Measurements from ENCODE around the gene YPEL3.

The YPEL3 gene

DNA sequence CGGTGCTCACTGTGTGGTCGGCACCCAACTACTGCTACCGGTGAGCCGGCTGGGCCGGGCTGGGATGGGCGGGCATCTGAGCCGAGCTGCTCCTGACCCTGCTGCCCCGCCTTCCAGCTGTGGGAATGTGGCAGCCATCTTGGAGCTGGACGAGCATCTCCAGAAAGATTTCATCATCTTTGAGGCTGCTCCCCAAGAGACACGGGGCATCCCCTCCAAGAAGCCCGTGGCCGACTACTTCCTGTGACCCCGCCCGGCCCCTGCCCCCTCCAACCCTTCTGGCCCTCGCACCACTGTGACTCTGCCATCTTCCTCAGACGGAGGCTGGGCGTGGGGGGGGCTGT lies 11.2 kb downstream of the YPEL3 start:
- H3K4me3 ChIP-seq (ENCODE audit: low read depth, low read length) = no peak overlapping the region
- DNase-seq (ENCODE audit: low read depth) = no peak
- TF ChIP-seq, protein P1, sequence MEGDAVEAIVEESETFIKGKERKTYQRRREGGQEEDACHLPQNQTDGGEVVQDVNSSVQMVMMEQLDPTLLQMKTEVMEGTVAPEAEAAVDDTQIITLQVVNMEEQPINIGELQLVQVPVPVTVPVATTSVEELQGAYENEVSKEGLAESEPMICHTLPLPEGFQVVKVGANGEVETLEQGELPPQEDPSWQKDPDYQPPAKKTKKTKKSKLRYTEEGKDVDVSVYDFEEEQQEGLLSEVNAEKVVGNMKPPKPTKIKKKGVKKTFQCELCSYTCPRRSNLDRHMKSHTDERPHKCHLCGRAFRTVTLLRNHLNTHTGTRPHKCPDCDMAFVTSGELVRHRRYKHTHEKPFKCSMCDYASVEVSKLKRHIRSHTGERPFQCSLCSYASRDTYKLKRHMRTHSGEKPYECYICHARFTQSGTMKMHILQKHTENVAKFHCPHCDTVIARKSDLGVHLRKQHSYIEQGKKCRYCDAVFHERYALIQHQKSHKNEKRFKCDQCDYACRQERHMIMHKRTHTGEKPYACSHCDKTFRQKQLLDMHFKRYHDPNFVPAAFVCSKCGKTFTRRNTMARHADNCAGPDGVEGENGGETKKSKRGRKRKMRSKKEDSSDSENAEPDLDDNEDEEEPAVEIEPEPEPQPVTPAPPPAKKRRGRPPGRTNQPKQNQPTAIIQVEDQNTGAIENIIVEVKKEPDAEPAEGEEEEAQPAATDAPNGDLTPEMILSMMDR (conservative IDR thresholded peaks at IDR 0.05; ENCODE audit: low read depth, low read length) = no peak

DNA sequence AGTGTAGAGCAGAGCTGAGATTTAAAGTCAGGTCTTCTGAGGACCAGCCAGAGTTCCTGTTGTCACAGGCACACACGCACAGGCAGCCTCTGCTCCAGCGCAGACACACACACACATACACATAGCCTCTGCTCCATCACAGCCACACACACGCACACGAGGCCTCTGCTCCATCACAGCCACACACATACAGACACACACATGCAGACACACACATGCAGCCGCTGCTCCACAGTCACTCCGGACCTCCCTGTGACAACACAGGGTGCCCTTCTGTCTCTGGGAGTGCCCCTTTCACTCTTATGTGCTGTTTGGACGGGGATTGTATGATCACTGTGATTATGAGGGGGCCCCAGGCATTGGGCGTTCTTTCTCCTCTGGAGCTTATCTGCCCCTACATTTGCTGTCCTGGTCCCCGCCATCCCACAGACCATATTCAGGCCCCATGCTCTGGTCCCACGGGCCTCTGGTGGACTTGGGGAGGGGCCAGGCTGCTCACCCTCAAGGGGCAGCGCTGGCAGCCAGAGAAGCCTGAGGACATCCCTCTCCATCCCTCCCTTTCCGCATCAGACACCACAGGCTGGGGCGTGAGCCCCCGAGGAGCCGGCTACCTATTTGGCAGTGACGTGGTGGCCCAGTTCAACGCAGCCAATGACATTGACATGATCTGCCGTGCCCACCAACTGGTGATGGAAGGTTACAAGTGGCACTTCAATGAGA lies 11.8 kb downstream of the YPEL3 start:
- TF ChIP-seq, protein P1 (conservative IDR thresholded peaks at IDR 0.05; ENCODE audit: low read depth, low read length) = no peak
- H3K4me3 ChIP-seq (ENCODE audit: low read depth, low read length) = no peak overlapping the region
- no peak for DNase-seq (ENCODE audit: low read depth)

DNA sequence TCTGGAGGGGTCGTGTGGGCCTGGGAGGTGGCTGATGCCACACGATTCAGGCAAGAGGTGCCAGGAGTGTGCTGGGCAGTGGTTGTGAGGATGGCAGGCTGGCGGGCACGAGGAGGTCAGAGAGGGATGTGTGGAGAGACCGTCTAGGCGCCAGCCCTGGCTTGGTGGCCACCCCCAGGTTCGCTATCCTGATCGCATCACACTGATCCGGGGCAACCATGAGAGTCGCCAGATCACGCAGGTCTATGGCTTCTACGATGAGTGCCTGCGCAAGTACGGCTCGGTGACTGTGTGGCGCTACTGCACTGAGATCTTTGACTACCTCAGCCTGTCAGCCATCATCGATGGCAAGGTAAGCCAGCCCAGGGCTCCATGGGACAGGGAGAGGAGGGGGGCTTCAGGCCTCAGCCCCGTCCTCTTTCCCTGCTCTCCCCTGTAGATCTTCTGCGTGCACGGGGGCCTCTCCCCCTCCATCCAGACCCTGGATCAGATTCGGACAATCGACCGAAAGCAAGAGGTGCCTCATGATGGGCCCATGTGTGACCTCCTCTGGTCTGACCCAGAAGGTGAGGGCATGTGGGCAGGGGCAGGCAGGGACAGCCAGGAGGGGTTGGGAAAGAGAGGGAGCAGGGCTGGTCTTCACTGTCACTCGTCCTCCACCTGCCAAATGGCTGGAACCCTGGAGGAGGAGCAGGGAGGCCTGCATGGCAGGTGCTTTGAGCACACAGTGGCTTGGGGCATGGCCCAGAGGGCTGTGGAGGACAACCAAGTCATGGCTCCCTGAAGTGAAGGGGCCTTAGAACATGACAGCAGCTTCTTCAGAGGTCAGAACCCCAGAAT lies 12.6 kb downstream of the YPEL3 start:
- H3K4me3 ChIP-seq (ENCODE audit: low read depth, low read length) = no peak overlapping the region
- no peak for DNase-seq (ENCODE audit: low read depth)
- TF ChIP-seq, protein P1 (conservative IDR thresholded peaks at IDR 0.05; ENCODE audit: low read depth, low read length) = no peak

DNA sequence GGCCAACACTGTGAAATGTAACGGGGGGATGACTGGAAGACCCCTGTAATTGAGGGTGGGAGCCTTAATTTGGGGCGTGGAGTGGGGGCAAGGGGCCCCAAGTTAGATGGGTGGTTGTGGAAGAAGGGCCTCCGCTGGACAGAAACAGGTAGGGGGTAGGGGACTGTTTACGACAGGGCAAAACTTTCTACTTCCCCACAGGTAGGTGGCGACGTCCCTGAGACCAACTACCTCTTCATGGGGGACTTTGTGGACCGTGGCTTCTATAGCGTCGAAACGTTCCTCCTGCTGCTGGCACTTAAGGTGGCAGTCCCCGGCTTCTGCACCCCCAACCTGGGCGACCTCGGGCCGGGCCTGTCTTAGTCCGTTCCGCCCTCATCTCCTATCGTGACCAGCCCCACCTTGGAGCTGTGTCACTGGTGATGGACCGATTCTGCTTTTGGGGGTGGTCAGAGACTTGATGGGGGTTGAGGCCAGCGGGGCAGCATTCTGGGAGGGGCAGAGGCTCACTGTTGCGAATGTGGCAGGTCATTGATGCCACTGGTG lies 13.4 kb downstream of the YPEL3 start:
- H3K4me3 ChIP-seq (ENCODE audit: low read depth, low read length) = no peak overlapping the region
- TF ChIP-seq, protein P1 (conservative IDR thresholded peaks at IDR 0.05; ENCODE audit: low read depth, low read length) = peak; percentile 41
- DNase-seq (ENCODE audit: low read depth) = no peak

DNA sequence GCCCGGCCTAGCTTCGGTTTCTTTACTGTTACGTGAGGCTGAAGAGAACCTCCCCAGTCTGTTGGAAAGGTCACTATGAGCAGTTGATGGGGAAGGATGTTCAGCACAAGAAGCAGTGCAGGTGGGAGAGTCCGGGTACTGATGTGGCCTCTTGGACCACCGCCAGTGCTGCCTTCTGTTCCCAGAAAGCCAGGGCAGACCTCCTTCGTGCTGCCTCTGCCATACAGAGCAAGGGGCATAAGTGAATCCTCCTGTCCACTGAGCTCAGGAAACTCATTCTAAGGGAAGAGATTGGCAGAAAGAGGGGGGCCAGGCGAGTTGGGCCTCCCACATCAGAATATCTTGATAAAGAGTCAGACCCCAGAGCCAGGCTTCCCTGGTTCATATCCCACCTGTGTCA lies 16.5 kb downstream of the YPEL3 start:
- no peak overlapping the region for H3K4me3 ChIP-seq (ENCODE audit: low read depth, low read length)
- TF ChIP-seq, protein P1 (conservative IDR thresholded peaks at IDR 0.05; ENCODE audit: low read depth, low read length) = no peak

DNA sequence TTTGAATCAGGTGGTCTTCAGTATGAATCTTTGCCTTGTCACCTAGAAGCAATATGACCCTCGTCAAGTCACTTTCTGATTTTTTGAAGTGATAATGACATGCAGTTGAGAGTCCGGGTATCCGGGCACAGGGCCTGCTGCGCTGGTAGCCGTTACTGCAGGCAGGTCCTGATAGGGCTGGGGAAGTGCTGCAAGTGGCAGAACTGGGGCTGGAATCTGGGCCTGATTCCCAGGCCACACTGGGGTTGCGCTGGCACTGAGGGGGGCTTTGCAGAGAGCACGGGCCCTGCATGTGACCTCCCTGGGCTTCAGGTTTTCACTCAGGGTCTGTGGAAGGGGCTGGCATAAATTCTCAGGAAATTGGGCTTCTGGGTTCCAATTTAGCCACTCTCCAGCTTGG lies 17.3 kb downstream of the YPEL3 start:
- TF ChIP-seq, protein P1 (conservative IDR thresholded peaks at IDR 0.05; ENCODE audit: low read depth, low read length) = no peak
- DNase-seq (ENCODE audit: low read depth) = no peak
- no peak overlapping the region for H3K4me3 ChIP-seq (ENCODE audit: low read depth, low read length)

More for the DNA sequence above, 16.5 kb downstream of the YPEL3 start:
- no peak for DNase-seq (ENCODE audit: low read depth)
